Measurements from ENCODE around the gene NIN. TPM values are rescaled to one million over a fixed set of nuclear protein-coding genes. Genes with fewer than 3 reads are reported as not detected.

The NIN gene
- total RNA-seq, 1 donor from 2014 or later: 46.9 TPM

DNA sequence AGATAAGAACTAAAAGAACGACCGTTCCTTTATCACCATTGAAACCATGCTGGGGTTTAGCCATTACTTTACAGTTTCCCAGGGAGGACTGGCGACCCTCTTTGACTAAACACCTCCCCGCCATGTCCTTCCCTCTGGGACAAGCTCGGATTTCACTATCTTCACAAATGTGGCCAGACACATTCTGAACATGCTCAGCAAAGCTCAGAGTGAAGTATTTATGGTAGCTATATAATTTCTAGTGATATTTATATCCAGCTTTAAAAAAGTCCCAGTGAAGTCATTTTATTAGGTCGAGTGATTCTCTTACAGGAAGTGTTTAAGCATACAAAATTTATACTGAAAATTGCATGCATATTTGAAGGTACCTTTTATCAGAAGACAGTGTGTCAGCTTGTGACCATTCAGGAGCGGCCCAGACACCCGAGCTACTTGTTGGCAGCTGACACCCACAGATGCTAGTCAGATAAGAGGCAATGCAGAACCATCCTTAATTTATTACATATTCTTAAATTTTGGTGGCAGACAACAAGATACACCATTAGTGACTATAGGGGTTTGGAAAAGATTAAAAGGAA is 36.8 kb downstream of the NIN start:
- Mint-ChIP-seq H3K9me3 (ENCODE audit: low read depth) (no peaks in the 10 kb centered on the region), H3K4me3 (ENCODE audit: unreplicated experiment) (no peak overlapping the region), H3K27ac (ENCODE audit: unreplicated experiment) (no peak overlapping the region), H3K36me3 (ENCODE audit: low read depth) (peaks cover 13% of the 10 kb centered on the region), H3K27me3 (ENCODE audit: low read depth) (no peaks in the 10 kb centered on the region), H3K4me1 (ENCODE audit: low read depth) (peaks cover 50% of the 10 kb centered on the region)
- TF ChIP-seq, protein P1, sequence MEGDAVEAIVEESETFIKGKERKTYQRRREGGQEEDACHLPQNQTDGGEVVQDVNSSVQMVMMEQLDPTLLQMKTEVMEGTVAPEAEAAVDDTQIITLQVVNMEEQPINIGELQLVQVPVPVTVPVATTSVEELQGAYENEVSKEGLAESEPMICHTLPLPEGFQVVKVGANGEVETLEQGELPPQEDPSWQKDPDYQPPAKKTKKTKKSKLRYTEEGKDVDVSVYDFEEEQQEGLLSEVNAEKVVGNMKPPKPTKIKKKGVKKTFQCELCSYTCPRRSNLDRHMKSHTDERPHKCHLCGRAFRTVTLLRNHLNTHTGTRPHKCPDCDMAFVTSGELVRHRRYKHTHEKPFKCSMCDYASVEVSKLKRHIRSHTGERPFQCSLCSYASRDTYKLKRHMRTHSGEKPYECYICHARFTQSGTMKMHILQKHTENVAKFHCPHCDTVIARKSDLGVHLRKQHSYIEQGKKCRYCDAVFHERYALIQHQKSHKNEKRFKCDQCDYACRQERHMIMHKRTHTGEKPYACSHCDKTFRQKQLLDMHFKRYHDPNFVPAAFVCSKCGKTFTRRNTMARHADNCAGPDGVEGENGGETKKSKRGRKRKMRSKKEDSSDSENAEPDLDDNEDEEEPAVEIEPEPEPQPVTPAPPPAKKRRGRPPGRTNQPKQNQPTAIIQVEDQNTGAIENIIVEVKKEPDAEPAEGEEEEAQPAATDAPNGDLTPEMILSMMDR (IDR thresholded peaks at IDR 0.05): no peak
- no peak for DNase-seq (ENCODE audit: low spot score)

DNA sequence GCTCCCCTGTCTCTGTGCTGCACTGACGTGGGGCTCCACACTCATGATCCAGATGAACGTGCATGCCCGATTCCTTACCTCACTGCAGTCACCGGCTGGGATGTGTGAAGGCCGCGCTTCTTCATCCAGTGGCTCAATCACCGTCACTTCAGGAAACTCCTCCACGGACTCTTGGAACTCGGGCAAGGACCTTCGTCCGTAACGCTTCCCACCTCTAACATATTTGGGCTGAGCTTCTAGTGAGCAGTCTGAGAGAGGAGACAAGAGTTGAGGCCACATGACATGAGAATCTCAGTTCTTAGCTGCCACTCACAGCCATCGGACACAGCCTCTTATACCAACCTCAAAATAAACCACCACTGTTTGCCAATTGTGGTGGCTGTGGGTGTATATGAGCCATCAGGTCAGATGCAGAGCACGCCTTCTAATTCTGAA is 38.3 kb downstream of the NIN start:
- Mint-ChIP-seq H3K4me1 (ENCODE audit: low read depth) (peaks cover 45% of the 10 kb centered on the region), H3K4me3 (ENCODE audit: unreplicated experiment) (no peak overlapping the region), H3K9me3 (ENCODE audit: low read depth) (no peaks in the 10 kb centered on the region), H3K27ac (ENCODE audit: unreplicated experiment) (no peak overlapping the region), H3K36me3 (ENCODE audit: low read depth) (peaks cover 12% of the 10 kb centered on the region), H3K27me3 (ENCODE audit: low read depth) (no peaks in the 10 kb centered on the region)
- no peak for DNase-seq (ENCODE audit: low spot score)
- TF ChIP-seq, protein P1 (IDR thresholded peaks at IDR 0.05): no peak

DNA sequence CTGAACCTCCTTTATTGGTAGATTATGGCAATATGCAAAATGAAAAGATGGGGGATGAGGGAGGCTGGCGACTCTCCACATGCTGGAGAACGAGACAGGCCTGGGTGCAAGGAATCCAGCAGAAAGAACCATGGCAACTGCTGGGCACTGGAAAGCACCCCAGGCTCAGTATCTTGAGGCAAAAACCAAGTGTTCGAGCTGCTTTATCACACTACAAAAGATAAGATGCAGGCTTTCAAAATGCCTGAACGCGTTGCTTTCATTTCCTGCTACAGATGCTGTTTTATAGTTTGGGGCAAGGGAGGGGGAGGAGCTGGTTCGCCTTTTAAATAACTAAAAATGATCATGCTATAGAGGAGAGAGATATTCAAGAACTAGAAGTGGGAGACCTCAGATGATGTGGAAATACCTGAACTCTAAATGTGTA is 38.9 kb downstream of the NIN start:
- Mint-ChIP-seq H3K4me1 (ENCODE audit: low read depth) (peaks cover 40% of the 10 kb centered on the region), H3K36me3 (ENCODE audit: low read depth) (peaks cover 12% of the 10 kb centered on the region), H3K27ac (ENCODE audit: unreplicated experiment) (no peak overlapping the region), H3K27me3 (ENCODE audit: low read depth) (no peaks in the 10 kb centered on the region), H3K9me3 (ENCODE audit: low read depth) (no peaks in the 10 kb centered on the region), H3K4me3 (ENCODE audit: unreplicated experiment) (no peak overlapping the region)
- TF ChIP-seq, protein P1 (IDR thresholded peaks at IDR 0.05): no peak
- DNase-seq (ENCODE audit: low spot score): no peak

DNA sequence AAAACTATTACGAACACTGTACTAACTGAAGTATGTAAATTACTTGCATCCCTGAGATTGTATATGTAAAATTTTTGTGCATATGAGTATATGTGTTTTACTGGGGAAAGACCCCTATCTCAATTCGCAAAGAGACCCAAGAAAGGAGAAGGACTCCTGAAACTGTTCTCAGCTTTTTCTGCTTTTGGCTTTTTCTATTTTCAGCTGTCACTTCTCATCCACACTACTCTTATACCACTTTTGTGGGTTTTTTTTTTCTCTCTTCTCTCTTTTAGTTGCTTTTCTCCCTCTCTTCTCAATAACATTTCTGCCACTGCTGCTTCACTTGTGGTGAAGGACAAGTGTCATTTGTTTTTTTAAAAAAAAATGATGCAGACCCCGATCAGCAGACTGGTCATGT is 39.8 kb downstream of the NIN start:
- TF ChIP-seq, protein P1 (IDR thresholded peaks at IDR 0.05): no peak
- Mint-ChIP-seq H3K27me3 (ENCODE audit: low read depth) (no peaks in the 10 kb centered on the region), H3K27ac (ENCODE audit: unreplicated experiment) (no peak overlapping the region), H3K4me1 (ENCODE audit: low read depth) (peaks cover 40% of the 10 kb centered on the region), H3K9me3 (ENCODE audit: low read depth) (no peaks in the 10 kb centered on the region), H3K4me3 (ENCODE audit: unreplicated experiment) (no peak overlapping the region), H3K36me3 (ENCODE audit: low read depth) (peaks cover 12% of the 10 kb centered on the region)
- no peak for DNase-seq (ENCODE audit: low spot score)

DNA sequence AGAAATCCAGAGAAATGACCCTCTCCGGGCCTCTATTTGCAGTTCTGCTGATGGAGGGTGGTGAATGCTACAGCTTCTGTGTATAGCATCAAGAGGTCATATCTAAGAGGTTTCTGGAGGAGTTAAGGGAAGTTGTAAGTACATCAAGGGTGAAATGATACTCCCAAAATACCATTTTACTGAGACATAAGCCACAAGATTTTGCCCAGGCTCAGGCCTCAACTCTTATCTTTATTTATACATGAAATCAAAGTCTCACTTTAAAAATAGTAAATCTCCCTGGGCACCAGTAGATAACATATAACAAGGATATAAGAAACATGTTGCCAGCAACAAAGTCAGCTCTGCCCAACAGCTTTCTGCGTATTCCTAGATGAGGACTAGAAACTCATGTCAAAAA is 40.4 kb downstream of the NIN start:
- H3K27me3 Mint-ChIP-seq (ENCODE audit: low read depth): no peaks in the 10 kb centered on the region
- TF ChIP-seq, protein P1 (IDR thresholded peaks at IDR 0.05): no peak
- no peaks in the 10 kb centered on the region for H3K9me3 Mint-ChIP-seq (ENCODE audit: low read depth)
- H3K27ac Mint-ChIP-seq (ENCODE audit: unreplicated experiment): no peak overlapping the region
- peaks cover 38% of the 10 kb centered on the region for H3K4me1 Mint-ChIP-seq (ENCODE audit: low read depth)
- no peak overlapping the region for H3K4me3 Mint-ChIP-seq (ENCODE audit: unreplicated experiment)
- DNase-seq (ENCODE audit: low spot score): no peak
- peaks cover 12% of the 10 kb centered on the region for H3K36me3 Mint-ChIP-seq (ENCODE audit: low read depth)
